GM18951 (cell line): ENCODE results near the gene CCL1.
"Not testable (repeated sequence)": the region's sequence is repeated elsewhere in the genome, so short reads cannot be mapped to it uniquely, and the experiment has no call there.

Experiments used
- POLR2A ChIP-seq: IDR thresholded peaks from 4 replicates; pipeline ENCODE4 v1.6.1; 2011; ENCODE audit warnings: mild to moderate bottlenecking; ENCODE audit not compliant: insufficient read length, insufficient read depth; ENCODE audit errors: extremely low read depth
- in situ Hi-C: fragments of 300-500 bp; cut with MboI; formaldehyde crosslinking; loops from one replicate; pipeline ENCODE4 v1.12.0; 2022; ENCODE audit warnings: low sequenced_read_pairs, mixed read lengths, inconsistent platforms; ENCODE audit not compliant: unreplicated experiment

Gene CCL1

GRCh38 chr17:34360601-34361270 lies 2.3 kb downstream of the CCL1 start:
- in situ Hi-C loops: loop anchor here (5.0 kb wide), 1 partner anchor 163 kb away; no protein-coding TSS in a partner anchor
- TF ChIP-seq POLR2A: no peak

- TF ChIP-seq POLR2A: no peak
- in situ Hi-C loops: no loop called here
These were observed 4.4 kb downstream of the CCL1 start for GRCh38 chr17:34358631-34359030.

- in situ Hi-C loops: no loop called here
- no peak for TF ChIP-seq POLR2A
These were observed 5.6 kb downstream of the CCL1 start for GRCh38 chr17:34357398-34357797.

GRCh38 chr17:34356194-34356593 lies 6.8 kb downstream of the CCL1 start, which contains the start of gene CCL13:
TSS of gene CCL13 (plus strand) at chr17:34356480. CDS start at chr17:34356527, 47 bp downstream.
- TF ChIP-seq POLR2A: no peak
- in situ Hi-C loops: no loop called here

- in situ Hi-C loops: no loop called here
These were observed 8.4 kb downstream of the CCL1 start for GRCh38 chr17:34354637-34355036.

GRCh38 chr17:34352191-34352590 lies 10.8 kb downstream of the CCL1 start:
- in situ Hi-C loops: no loop called here
- no peak for TF ChIP-seq POLR2A

More at GRCh38 chr17:34354637-34355036, 8.4 kb downstream of the CCL1 start:
- TF ChIP-seq POLR2A: no peak

GRCh38 chr17:34351096-34351495 lies 11.9 kb downstream of the CCL1 start:
- no peak for TF ChIP-seq POLR2A
- in situ Hi-C loops: no loop called here

- TF ChIP-seq POLR2A: no peak
- in situ Hi-C loops: no loop called here
These were observed 13.3 kb downstream of the CCL1 start for GRCh38 chr17:34349751-34350150.

GRCh38 chr17:34347063-34347462 lies 16.0 kb downstream of the CCL1 start:
- TF ChIP-seq POLR2A: no peak
- in situ Hi-C loops: no loop called here

GRCh38 chr17:34341916-34342315 lies 21.1 kb downstream of the CCL1 start:
- in situ Hi-C loops: no loop called here
- TF ChIP-seq POLR2A: no peak

- no peak for TF ChIP-seq POLR2A
- in situ Hi-C loops: no loop called here
These were observed 23.8 kb downstream of the CCL1 start for GRCh38 chr17:34339138-34339770.

- TF ChIP-seq POLR2A: no peak
- in situ Hi-C loops: no loop called here
These were observed 25.3 kb downstream of the CCL1 start for GRCh38 chr17:34337701-34338100.

GRCh38 chr17:34327580-34327979 lies 35.5 kb downstream of the CCL1 start:
- in situ Hi-C loops: not testable (repeated sequence)

GRCh38 chr17:34321964-34322363 lies 41.1 kb downstream of the CCL1 start:
- no peak for TF ChIP-seq POLR2A
- in situ Hi-C loops: no loop called here
